Hepatocyte (in vitro differentiated cells): ENCODE data around the gene BMP7.

Experiments
- EZH2 ChIP-seq: fragments of 200-600 bp; sonication (generic); IDR thresholded peaks from 2 replicates; pipeline ENCODE4 v1.6.1; 2016; ENCODE audit warnings: antibody characterized with exemption, mild to moderate bottlenecking, borderline replicate concordance
- TF ChIP-seq, protein P1 (sequence below): fragments of 200-600 bp; sonication (generic); IDR thresholded peaks from 2 replicates; pipeline ENCODE4 v1.5.1; 2016; ENCODE audit warnings: antibody characterized with exemption, mild to moderate bottlenecking; ENCODE audit not compliant: poor library complexity

DNA sequence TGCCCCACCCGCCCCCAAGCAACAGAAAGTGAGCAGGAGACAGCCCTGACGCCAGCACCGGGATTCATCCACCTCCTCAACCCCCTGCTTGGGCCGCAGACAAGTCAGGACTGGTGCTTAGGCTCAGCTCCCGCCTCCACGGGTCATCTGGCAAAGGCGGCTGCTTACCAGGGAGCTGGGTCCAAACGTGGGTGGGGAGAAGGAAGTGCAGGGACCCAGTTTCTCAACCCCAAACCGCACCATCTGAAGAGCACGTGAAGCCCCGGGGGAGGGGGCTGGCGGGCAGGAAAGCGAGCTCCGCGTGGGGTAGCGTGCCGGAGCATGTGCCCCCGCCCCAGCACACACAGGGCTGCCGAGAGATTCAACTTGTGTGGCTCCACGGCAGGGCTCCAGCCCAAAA lies 87.2 kb downstream of the BMP7 start:
- TF ChIP-seq, protein P1, sequence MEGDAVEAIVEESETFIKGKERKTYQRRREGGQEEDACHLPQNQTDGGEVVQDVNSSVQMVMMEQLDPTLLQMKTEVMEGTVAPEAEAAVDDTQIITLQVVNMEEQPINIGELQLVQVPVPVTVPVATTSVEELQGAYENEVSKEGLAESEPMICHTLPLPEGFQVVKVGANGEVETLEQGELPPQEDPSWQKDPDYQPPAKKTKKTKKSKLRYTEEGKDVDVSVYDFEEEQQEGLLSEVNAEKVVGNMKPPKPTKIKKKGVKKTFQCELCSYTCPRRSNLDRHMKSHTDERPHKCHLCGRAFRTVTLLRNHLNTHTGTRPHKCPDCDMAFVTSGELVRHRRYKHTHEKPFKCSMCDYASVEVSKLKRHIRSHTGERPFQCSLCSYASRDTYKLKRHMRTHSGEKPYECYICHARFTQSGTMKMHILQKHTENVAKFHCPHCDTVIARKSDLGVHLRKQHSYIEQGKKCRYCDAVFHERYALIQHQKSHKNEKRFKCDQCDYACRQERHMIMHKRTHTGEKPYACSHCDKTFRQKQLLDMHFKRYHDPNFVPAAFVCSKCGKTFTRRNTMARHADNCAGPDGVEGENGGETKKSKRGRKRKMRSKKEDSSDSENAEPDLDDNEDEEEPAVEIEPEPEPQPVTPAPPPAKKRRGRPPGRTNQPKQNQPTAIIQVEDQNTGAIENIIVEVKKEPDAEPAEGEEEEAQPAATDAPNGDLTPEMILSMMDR, result no peak
- TF ChIP-seq EZH2, result no peak
